GM19467 (cell line): ENCODE measurements around the gene OR2Y1.
"Not testable (repeated sequence)": the region's sequence is repeated elsewhere in the genome, so short reads cannot be mapped to it uniquely, and the experiment has no call there.

Source experiments
- ATAC-seq: cut with Tn5 transposase; IDR thresholded peaks from one replicate; pipeline ENCODE4 v1.9.1; 2021; ENCODE audit warnings: mild to moderate bottlenecking, moderate library complexity; ENCODE audit not compliant: unreplicated experiment

The OR2Y1 gene

DNA sequence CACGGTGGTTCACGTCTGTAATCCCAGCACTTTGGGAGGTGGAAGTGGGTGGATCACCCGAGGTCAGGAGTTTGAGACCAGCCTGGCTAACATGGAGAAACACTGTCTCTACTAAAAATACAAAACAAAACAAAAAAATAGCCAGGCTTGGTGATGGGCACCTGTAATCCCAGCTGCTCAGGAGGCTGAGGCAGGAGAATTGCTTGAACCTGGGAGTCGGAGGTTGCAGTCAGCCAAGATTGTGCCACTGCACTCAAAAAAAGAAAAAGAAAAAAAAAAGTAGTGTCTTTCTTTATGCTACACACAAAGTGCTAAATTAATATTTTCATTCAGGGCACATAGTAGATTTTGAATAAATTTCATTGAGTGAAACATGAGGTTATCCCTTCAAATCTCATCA lies 1.1 kb upstream of the OR2Y1 start:
- ATAC-seq, result not testable (repeated sequence)

DNA sequence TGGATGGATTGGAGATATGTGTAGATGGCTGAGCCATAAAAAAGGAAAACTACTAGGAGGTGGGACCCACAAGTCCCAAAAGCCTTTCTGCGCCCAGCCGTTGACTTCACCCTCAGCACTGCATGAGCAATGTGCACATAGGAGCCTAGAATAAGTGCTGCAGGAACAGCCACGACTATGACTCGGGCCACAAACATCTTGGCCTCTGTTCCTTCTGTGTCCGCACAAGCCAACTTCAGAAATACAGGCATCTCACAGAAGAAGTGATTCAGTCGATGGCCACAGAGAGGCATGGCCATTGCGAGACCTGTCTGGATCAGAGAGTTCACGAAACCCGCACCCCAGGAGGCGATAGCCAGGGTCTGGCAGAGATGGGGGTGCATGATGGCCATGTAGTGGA lies 587 bp downstream of the OR2Y1 start:
- no peak for ATAC-seq

- no peak for ATAC-seq
Observed at GRCh38 chr5:180736536-180736935, 3.3 kb downstream of the OR2Y1 start.

DNA sequence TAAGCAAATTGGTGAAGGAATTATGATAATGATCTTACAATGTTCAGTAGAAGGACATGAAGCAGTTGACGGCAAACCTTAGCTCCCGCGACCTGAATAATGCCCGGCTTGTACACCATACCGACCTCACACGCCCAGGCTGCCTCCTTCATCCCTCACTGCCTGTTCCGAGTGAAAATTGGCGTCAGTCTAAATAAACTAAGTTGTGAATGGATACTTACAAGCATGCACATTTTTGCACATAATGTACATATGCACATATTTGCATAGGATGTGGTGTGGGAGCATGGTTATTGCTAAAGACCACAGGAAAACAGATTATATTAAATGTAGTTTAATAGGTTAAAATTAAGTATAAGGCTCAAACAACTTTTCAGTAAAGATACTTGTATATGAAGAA lies 14.9 kb downstream of the OR2Y1 start:
- no peak for ATAC-seq

DNA sequence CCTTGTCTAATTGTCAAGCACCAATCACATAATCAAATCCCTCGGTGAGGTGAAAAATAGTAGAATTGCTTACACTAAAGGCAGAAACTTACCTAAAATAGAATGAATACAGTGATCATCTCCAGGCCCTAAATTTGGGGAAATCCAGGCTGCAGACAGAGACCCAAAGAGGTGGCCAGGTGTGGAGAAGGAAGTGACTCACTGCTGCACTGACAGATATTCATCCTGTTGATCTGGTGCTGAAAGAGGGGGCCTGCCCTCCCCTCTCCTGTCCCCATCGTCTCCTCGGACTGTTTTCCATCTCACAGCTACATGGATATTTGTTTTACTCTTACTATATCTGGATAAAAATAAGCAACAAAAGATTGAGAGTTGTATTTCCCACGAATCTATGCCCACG lies 15.9 kb downstream of the OR2Y1 start:
- no peak for ATAC-seq

DNA sequence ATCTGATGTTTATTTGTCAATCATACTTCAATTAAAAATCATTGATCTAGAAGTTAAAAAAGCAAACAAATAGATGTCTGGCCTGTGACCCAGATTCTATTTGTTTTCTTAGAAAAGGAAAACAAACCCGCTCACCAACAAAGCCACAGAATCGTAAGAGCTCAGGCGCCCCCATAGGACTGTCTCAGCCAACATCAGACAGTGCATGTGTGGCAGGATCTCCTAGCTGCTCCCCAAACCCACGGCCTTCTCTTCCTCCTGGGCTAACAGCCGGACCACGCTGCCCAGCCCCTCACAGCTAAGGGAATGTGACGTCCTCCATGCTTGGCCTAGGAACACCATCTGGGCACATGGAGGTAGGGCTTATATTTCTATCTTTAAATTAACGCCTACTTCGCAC lies 19.4 kb downstream of the OR2Y1 start:
- ATAC-seq, result no peak

- ATAC-seq, result no peak
Observed at GRCh38 chr5:180719781-180720180, 20.1 kb downstream of the OR2Y1 start.

DNA sequence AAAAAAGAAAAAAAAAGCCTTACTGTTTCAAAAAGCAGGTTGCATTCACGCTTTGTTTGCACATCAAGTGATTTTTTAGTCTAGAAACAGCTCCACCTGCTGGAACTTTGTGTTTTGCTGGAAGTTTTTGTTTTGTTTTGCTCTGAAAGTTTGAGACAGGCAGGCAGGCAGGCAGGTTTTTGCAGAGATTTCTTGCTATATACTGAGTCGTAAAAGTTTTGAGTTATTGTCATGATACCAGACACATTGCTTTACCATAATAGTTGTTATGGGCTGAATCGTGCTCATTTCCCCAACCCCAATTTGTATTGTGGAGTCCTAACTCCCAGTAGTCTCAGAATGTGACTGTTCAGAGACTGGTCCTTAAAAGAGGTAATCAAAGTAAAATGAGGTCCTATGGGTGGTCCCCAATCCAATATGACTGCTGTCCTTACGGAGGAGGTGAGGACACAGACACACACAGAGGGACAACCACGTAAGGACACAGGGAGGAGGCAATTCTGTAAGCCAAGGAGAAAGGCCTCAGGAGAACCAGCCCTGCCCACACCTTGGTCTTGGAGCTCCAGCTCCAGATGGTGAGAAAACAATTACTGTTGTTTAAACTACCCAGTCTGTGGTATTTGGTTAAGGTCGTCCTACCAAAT lies 20.9 kb downstream of the OR2Y1 start:
- ATAC-seq, result no peak

DNA sequence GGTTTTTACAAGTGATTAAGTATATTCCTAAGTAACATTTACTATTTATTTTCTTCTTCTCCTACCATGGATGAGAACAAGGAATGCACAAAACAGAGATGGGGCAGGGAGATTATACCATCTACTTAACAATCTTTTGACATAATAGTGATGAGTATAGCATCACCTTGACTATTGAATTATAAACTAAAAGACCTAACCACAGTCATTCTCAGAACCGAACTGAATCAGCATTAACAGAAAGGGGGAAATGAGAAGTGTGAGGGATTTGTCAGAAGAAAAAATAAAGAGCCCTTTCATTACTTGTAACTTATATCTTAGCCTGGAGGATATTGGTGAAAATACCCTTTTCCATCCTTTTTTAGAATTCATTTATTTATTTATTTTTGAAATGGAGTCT lies 21.9 kb downstream of the OR2Y1 start:
- no peak for ATAC-seq

GRCh38 chr5:180704362-180704761 lies 35.5 kb downstream of the OR2Y1 start:
- ATAC-seq, result no peak

- no peak for ATAC-seq
Observed at GRCh38 chr5:180703912-180704311, 35.9 kb downstream of the OR2Y1 start.

- not testable (repeated sequence) for ATAC-seq
Observed at GRCh38 chr5:180703371-180703770, 36.5 kb downstream of the OR2Y1 start.

DNA sequence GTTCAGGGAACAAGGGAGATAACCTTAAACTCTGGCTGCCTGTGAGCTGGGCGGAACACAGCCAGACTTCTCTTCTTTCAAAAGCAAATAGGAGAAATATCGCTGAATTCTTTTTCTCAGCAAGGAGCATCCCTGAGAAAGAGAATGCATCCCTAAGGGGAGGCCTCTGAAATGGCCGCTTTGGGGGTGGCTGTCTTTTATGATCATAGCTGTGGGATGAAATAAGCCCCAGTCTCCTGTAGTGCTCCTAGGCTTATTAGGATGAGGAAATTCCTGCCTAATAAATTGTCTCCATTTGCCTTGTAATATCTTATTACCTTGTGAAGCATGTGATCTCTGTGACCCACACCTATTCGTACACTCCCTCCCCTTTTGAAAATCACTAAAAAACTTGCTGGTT lies 39.4 kb downstream of the OR2Y1 start:
- ATAC-seq, result not testable (repeated sequence)

DNA sequence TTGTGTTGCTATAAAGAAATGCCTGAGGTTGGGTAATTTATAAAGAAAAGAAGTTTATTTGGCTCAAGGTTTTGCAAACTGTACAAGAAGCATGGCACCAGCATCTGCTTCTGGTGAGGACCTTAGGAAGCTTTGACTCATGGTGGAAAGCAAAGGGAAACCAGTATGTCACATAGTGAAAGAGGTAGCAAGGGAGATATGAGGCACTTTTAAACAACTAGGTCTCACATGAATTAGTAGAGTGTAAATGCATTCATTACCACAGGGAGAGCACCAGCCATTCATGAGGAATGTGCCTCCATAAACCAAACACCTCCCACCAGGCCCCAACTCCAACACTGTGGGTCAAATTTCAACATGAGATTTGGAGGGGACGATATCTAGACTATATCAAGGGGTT lies 40.8 kb downstream of the OR2Y1 start:
- ATAC-seq, result no peak

- ATAC-seq, result no peak
Observed at GRCh38 chr5:180696116-180696515, 43.7 kb downstream of the OR2Y1 start.

DNA sequence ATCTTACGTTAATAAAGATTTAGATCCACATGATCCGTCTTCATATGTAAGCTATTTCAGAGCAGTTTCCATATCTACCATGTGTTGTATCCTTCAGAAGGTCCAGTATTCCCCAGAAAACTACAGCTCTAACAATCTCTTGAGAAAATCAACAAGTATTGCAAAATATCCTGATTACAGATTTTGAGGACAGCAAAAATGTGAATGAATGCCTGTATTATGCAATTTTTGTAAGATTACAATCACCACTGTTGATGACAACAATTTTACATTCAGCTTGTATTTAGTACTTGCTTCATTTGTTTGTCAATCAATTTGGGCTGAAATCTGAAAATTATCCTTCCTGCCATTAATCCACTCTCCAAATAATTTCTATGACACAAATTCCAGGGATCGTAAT lies 47.4 kb downstream of the OR2Y1 start:
- ATAC-seq, result no peak

DNA sequence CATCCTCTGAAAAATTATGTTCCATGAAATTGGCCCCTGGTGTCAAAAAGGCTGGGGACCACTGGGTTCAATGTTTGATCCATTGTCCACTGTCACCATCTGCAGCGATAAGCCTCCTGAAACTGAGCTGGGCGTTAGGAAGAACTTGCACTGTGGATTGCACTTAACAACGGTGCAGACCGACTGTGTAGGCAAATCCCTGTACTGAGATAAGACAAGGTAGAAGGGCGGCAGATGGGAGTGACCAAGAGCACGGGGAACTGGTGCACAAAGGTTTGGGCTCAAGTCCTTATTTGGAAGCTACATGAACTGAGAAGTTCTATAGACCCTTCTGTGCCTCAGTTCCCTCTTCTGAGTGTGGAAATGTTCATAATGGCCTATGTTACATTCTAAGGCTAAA lies 48.8 kb downstream of the OR2Y1 start:
- no peak for ATAC-seq

- ATAC-seq, result no peak
Observed at GRCh38 chr5:180690562-180690961, 49.3 kb downstream of the OR2Y1 start.

DNA sequence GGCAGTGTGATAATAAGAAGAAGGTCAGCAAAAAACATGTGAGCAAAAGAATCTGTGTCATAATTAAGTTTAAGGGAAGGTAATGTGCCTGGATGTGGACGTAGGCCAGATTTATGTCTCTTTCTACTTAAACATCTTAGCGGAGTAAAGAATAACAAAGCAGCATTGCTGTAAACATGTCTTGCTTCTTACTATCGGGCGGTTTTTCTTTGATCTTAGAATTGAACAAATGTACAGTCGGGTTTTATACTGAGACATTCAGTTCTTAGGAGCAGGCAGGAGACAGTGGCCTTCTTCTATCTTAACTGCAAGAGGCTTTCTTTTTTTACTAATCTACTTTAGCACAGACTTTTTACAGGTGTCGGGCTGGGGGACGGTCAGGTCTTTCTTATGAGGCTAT lies 50.1 kb downstream of the OR2Y1 start:
- no peak for ATAC-seq
